ENCODE results near the gene UGT2A2. TPM values are rescaled to one million over a fixed set of nuclear protein-coding genes. Genes with fewer than 3 reads are reported as not detected.
A peak's percentile ranks its signal among the peaks of the same experiment; 100 is the strongest.

UGT2A2 gene
- polyA plus RNA-seq, 1 of the 3 experiments (the other 2 are of a cell fraction) = not detected

DNA sequence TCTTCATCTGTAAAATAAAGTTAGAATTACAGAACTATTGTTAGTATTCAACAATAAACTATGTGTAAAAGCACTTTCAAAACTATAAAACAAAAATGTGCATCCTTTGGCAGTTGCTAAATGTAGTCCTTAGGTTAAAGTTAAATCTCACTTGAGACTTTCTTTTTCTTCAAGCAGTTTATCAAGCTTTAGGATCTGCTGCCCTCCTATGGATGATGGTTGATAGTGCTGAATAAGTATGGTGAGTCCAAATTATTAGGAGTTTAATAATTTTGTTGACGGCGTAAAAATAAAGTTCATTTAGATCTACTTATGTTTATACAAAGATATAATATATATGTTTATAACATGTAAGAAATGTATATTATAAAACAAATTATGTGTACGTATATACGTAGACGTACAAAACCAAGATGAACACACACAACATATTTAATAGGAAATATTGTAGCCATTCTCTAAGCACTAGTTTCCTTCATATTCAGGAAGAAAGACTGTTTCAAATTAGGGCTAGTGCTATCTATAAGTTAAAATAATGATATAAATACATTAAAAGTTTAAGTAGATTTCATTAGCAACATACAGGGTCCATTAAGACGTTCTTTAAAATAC is 22.3 kb downstream of the UGT2A2 start:
- TF ChIP-seq RCOR1 (IDR thresholded peaks at IDR 0.05; ENCODE audit: low read length) (no peak), RAD21 (IDR thresholded peaks at IDR 0.05; ENCODE audit: low read length) (peak; percentile 59), TCF12 (IDR thresholded peaks at IDR 0.05) (no peak), SMC3 (IDR thresholded peaks at IDR 0.05; ENCODE audit: low read depth, low read length) (peak; percentile 33)
- TF ChIP-seq, protein P1, sequence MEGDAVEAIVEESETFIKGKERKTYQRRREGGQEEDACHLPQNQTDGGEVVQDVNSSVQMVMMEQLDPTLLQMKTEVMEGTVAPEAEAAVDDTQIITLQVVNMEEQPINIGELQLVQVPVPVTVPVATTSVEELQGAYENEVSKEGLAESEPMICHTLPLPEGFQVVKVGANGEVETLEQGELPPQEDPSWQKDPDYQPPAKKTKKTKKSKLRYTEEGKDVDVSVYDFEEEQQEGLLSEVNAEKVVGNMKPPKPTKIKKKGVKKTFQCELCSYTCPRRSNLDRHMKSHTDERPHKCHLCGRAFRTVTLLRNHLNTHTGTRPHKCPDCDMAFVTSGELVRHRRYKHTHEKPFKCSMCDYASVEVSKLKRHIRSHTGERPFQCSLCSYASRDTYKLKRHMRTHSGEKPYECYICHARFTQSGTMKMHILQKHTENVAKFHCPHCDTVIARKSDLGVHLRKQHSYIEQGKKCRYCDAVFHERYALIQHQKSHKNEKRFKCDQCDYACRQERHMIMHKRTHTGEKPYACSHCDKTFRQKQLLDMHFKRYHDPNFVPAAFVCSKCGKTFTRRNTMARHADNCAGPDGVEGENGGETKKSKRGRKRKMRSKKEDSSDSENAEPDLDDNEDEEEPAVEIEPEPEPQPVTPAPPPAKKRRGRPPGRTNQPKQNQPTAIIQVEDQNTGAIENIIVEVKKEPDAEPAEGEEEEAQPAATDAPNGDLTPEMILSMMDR (IDR thresholded peaks at IDR 0.05) = peak; percentile 73
- WGBS (ENCODE audit: low lambda C conversion rate) = 8% methylated on average over 6 of the region's 6 CpGs
- Histone ChIP-seq H3K9me2 (no peaks in the 10 kb centered on the region), H3K9ac (no peak overlapping the region), H3K36me3 (replicated peaks in 1 of 2; ENCODE audit: control insufficient read depth in 1 of 2, insufficient read depth in 2 of 2, low read length in 1 of 2) (no peaks in the 10 kb centered on the region), H3K9me3 (no peaks in the 10 kb centered on the region), H3K4me3 (ENCODE audit: low read depth in 2 of 2, low read length in 1 of 2) (no peak overlapping the region; a peak in 1 of 4 replicates), H3F3A (replicated peaks; ENCODE audit: insufficient read depth) (no peaks in the 10 kb centered on the region), H3K79me2 (ENCODE audit: insufficient read depth) (no peaks in the 10 kb centered on the region), H3K27me3 (ENCODE audit: insufficient read depth) (no peaks in the 10 kb centered on the region; the same call in 1 of the 2 replicates), H2AFZ (ENCODE audit: low read depth) (no peak overlapping the region; the same call in 1 of the 2 replicates), H4K20me1 (ENCODE audit: insufficient read depth) (no peaks in the 10 kb centered on the region), H3K4me1 (ENCODE audit: control insufficient read depth in 1 of 2, insufficient read depth in 2 of 2, low read depth in 1 of 2, low read length in 1 of 2) (no peaks in the 10 kb centered on the region), H3K27ac (ENCODE audit: low read depth in 2 of 2, low read length in 1 of 2) (no peak overlapping the region), H3K4me2 (no peak overlapping the region)
- no peak for DNase-seq
- ChIA-PET CTCF (interaction anchor here (1.4 to 1.5 kb wide), 2 partner anchors 12 to 1119 kb away, joined by 3 read pairs; no protein-coding TSS in a partner anchor), POLR2A (no interaction called here)

DNA sequence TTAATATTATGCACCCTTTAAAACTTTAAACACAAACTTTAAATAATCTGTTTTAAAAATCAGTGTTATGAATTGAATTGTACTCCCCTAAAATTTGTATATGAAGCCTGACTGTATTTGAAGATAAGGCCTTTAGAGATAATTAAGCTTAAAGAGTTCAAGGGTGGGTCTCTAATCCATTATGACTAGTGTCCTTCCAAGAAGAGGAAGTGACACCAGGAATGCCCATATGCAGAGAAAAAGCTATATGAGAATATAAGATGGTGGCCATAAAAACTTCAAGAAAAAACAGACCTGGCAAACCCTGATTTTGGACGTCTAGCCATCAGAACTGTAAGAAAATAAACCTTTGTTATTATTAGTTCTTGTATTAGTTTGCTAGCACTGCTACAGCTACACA is 29.0 kb downstream of the UGT2A2 start:
- Histone ChIP-seq H3K4me1 (ENCODE audit: control insufficient read depth in 1 of 2, insufficient read depth in 2 of 2, low read depth in 1 of 2, low read length in 1 of 2) (no peaks in the 10 kb centered on the region), H3K4me3 (ENCODE audit: low read depth in 2 of 2, low read length in 1 of 2) (no peak overlapping the region), H3K27me3 (ENCODE audit: insufficient read depth) (no peaks in the 10 kb centered on the region; the same call in 1 of the 2 replicates), H3K9ac (no peak overlapping the region), H3K27ac (ENCODE audit: low read depth in 2 of 2, low read length in 1 of 2) (no peak overlapping the region), H3K9me2 (no peaks in the 10 kb centered on the region), H3K4me2 (no peak overlapping the region), H4K20me1 (ENCODE audit: insufficient read depth) (no peaks in the 10 kb centered on the region), H3F3A (replicated peaks; ENCODE audit: insufficient read depth) (no peaks in the 10 kb centered on the region), H3K79me2 (ENCODE audit: insufficient read depth) (no peaks in the 10 kb centered on the region), H3K9me3 (no peaks in the 10 kb centered on the region), H2AFZ (ENCODE audit: low read depth) (no peak overlapping the region), H3K36me3 (replicated peaks in 1 of 2; ENCODE audit: control insufficient read depth in 1 of 2, insufficient read depth in 2 of 2, low read length in 1 of 2) (no peaks in the 10 kb centered on the region)
- WGBS (ENCODE audit: low lambda C conversion rate) = 3% methylated on average over 1 of the region's 1 CpG
- TF ChIP-seq GATA2 (CRISPR knock-in tag; IDR thresholded peaks at IDR 0.05) (no peak), NRF1 (IDR thresholded peaks at IDR 0.05; ENCODE audit: low read depth, low read length) (no peak), GABPA (IDR thresholded peaks at IDR 0.05; ENCODE audit: low read depth) (no peak), POLR2AphosphoS5 (IDR thresholded peaks at IDR 0.05; ENCODE audit: low read depth, low read length) (no peak), RXRA (IDR thresholded peaks at IDR 0.05; ENCODE audit: borderline replicate concordance, low read depth) (no peak)
- ChIA-PET CTCF (interaction anchor here (1.0 kb wide), 1 partner anchor 12 kb away, joined by 3 read pairs; no protein-coding TSS in a partner anchor), POLR2A (no interaction called here)
- DNase-seq = no peak

DNA sequence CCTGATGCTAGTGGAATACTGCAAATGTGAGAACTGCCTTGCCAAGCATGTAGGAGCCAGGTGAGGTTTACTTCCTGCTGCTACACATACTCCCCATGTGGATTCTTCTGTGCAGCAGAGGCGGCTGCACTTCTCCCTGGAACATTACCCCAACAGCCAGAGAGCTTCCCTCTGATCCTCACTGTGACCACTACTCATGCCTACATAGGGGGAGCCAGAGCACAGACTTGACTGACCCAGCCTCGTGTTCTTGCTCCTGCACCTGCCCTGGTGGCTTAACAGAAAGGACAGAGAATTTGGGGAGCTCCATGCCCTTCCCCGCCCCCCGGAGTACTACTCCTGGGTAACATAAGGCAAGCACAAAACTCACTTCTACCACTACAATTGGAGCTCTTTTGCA is 38.4 kb downstream of the UGT2A2 start:
- H3K9ac ChIP-seq = no peak overlapping the region
- no peak overlapping the region for H3K4me2 ChIP-seq
- no peaks in the 10 kb centered on the region for H3K36me3 ChIP-seq (replicated peaks in 1 of 2; ENCODE audit: control insufficient read depth in 1 of 2, insufficient read depth in 2 of 2, low read length in 1 of 2)
- no peaks in the 10 kb centered on the region for H3K9me3 ChIP-seq
- POLR2A ChIA-PET = no interaction called here
- H3K4me1 ChIP-seq (ENCODE audit: control insufficient read depth in 1 of 2, insufficient read depth in 2 of 2, low read depth in 1 of 2, low read length in 1 of 2) = no peaks in the 10 kb centered on the region
- no peaks in the 10 kb centered on the region for H3K9me2 ChIP-seq
- WGBS (ENCODE audit: low lambda C conversion rate) = 0% methylated on average over 1 of the region's 4 CpGs
- CTCF ChIA-PET = no interaction called here
- H2AFZ ChIP-seq (ENCODE audit: low read depth) = no peak overlapping the region
- no peaks in the 10 kb centered on the region for H3K79me2 ChIP-seq (ENCODE audit: insufficient read depth)
- H3K4me3 ChIP-seq (ENCODE audit: low read depth in 2 of 2, low read length in 1 of 2) = no peak overlapping the region
- H3F3A ChIP-seq (replicated peaks; ENCODE audit: insufficient read depth) = no peaks in the 10 kb centered on the region
- H3K27ac ChIP-seq (ENCODE audit: low read depth in 2 of 2, low read length in 1 of 2) = no peak overlapping the region
- no peaks in the 10 kb centered on the region for H3K27me3 ChIP-seq (ENCODE audit: insufficient read depth)
- no peaks in the 10 kb centered on the region for H4K20me1 ChIP-seq (ENCODE audit: insufficient read depth)
- no peak for DNase-seq
- TF ChIP-seq RXRA (IDR thresholded peaks at IDR 0.05; ENCODE audit: borderline replicate concordance, low read depth) (no peak), NFIC (IDR thresholded peaks at IDR 0.05; ENCODE audit: borderline replicate concordance) (no peak), SIN3A (IDR thresholded peaks at IDR 0.05; ENCODE audit: borderline replicate concordance, low read depth, low read length) (no peak), USF1 (IDR thresholded peaks at IDR 0.05; ENCODE audit: borderline replicate concordance, low read depth) (no peak), RAD21 (IDR thresholded peaks at IDR 0.05; ENCODE audit: low read length) (no peak), GABPA (IDR thresholded peaks at IDR 0.05; ENCODE audit: low read depth) (no peak), FOXJ3 (CRISPR knock-in tag; IDR thresholded peaks at IDR 0.05) (no peak), TCF12 (IDR thresholded peaks at IDR 0.05) (no peak)
- TF ChIP-seq, protein P2, sequence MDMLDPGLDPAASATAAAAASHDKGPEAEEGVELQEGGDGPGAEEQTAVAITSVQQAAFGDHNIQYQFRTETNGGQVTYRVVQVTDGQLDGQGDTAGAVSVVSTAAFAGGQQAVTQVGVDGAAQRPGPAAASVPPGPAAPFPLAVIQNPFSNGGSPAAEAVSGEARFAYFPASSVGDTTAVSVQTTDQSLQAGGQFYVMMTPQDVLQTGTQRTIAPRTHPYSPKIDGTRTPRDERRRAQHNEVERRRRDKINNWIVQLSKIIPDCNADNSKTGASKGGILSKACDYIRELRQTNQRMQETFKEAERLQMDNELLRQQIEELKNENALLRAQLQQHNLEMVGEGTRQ (IDR thresholded peaks at IDR 0.05; ENCODE audit: borderline replicate concordance, low read depth, low read length) = no peak
- TF ChIP-seq, protein P1 (IDR thresholded peaks at IDR 0.05) = no peak
